IMR-90 (cell line): Measurements from ENCODE around the gene NBEA. TPM values are rescaled to one million over a fixed set of nuclear protein-coding genes. Genes with fewer than 3 reads are reported as not detected.
A peak's percentile ranks its signal among the peaks of the same experiment; 100 is the strongest.

ENCODE experiments used
- ATAC-seq: fragments of 200-7000 bp; cut with Tn5 transposase; 2 replicates; pipeline ENCODE4 v1.9.1; 2020; ENCODE audit warnings: low read depth, mild to moderate bottlenecking, moderate library complexity
- BruUV-seq: library from RNA; stranded (reverse); fragments of 400-500 nt; replicated peaks from 2 replicates; lab custom pipeline; 2021; lab: Mats Ljungman, UMichigan
- CTCF ChIA-PET: fragments of 300-600 bp; formaldehyde crosslinking; extraction: SDS; loops from one replicate; lab custom pipeline; 2021; ENCODE audit warnings: antibody characterized with exemption; lab: Yijun Ruan, JAX
- POLR2A ChIA-PET: fragments of 300-600 bp; sonication (Branson Sonifier 250); formaldehyde crosslinking; loops from one replicate; lab custom pipeline; 2022; ENCODE audit warnings: antibody characterized with exemption; ENCODE audit not compliant: unreplicated experiment; lab: Charles Lee
- DNase-seq: peaks from one replicate; pipeline ENCODE4 v3.0.0; 2013
- H2AFZ ChIP-seq: replicated peaks from 2 replicates; pipeline ENCODE3; 2013; ENCODE audit warnings: low read length, mild to moderate bottlenecking; ENCODE audit not compliant: poor library complexity
- H2AK5ac ChIP-seq: 2 replicates; pipeline ENCODE4 v1.6.1; 2013; ENCODE audit warnings: low read depth, low read length, inconsistent platforms
- H2AK9ac ChIP-seq: replicated peaks from 2 replicates; pipeline ENCODE3; 2013; ENCODE audit warnings: mild to moderate bottlenecking, low read depth, low read length, moderate library complexity; ENCODE audit not compliant: poor library complexity
- H2BK120ac ChIP-seq: 2 replicates; pipeline ENCODE4 v1.6.1; 2013; ENCODE audit warnings: low read depth, low read length, inconsistent platforms
- H2BK15ac ChIP-seq: 3 replicates; pipeline ENCODE4 v1.6.1; 2013; ENCODE audit warnings: low read depth, low read length, inconsistent platforms
- H2BK20ac ChIP-seq: 2 replicates; pipeline ENCODE4 v1.6.1; 2013; ENCODE audit warnings: low read depth, mild to moderate bottlenecking, inconsistent platforms, low read length, moderate library complexity
- H2BK5ac ChIP-seq: 2 replicates; pipeline ENCODE4 v1.6.1; 2013; ENCODE audit warnings: mild to moderate bottlenecking, low read depth, low read length, inconsistent platforms; ENCODE audit not compliant: poor library complexity, severe bottlenecking
- H3K14ac ChIP-seq: replicated peaks from 2 replicates; pipeline ENCODE4 v1.6.1; 2013; ENCODE audit warnings: low read depth, low read length, inconsistent platforms
- H3K18ac ChIP-seq: 2 replicates; pipeline ENCODE4 v1.6.1; 2013; ENCODE audit warnings: low read depth, low read length, control low read depth
- H3K23ac ChIP-seq: 2 replicates; pipeline ENCODE4 v1.6.1; 2013; ENCODE audit warnings: low read depth, low read length, inconsistent platforms
- H3K27ac ChIP-seq: 2 replicates; pipeline ENCODE4 v1.5.1; 2013; ENCODE audit warnings: mild to moderate bottlenecking, control low read depth, low read length; ENCODE audit not compliant: insufficient read depth
- H3K27me3 ChIP-seq: 2 replicates; pipeline ENCODE4 v1.6.1; 2013; ENCODE audit warnings: low read length; ENCODE audit not compliant: control insufficient read depth, insufficient read depth
- H3K36me3 ChIP-seq: 2 replicates; pipeline ENCODE4 v1.6.1; 2013; ENCODE audit warnings: low read length, mixed read lengths; ENCODE audit not compliant: control insufficient read depth, insufficient read depth
- H3K4ac ChIP-seq: 2 replicates; pipeline ENCODE4 v1.6.1; 2013; ENCODE audit warnings: low read depth, low read length, inconsistent platforms
- H3K4me1 ChIP-seq: 2 replicates; pipeline ENCODE4 v1.6.1; 2013; ENCODE audit warnings: low read length, mixed read lengths; ENCODE audit not compliant: control insufficient read depth, insufficient read depth
- H3K4me2 ChIP-seq: 2 replicates; pipeline ENCODE4 v1.6.1; 2013; ENCODE audit warnings: low read depth, mild to moderate bottlenecking, control low read depth, low read length, moderate library complexity
- H3K4me3 ChIP-seq: 2 replicates; pipeline ENCODE4 v1.5.1; 2013; ENCODE audit warnings: low read depth, mild to moderate bottlenecking, control low read depth, low read length, moderate library complexity; ENCODE audit not compliant: insufficient read depth
- H3K56ac ChIP-seq: 2 replicates; pipeline ENCODE4 v1.6.1; 2013; ENCODE audit warnings: low read length, inconsistent platforms; ENCODE audit not compliant: insufficient read depth; ENCODE audit errors: extremely low read depth
- H3K79me1 ChIP-seq, 2 experiments: 2 replicates each; pipeline ENCODE4 v1.6.1; 2013; ENCODE audit warnings: low read length in 2 of 2, inconsistent platforms in 1 of 2, low read depth in 1 of 2
- H3K9ac ChIP-seq: 2 replicates; pipeline ENCODE4 v1.6.1; 2013; ENCODE audit warnings: low read depth, low read length, control low read depth
- H3K9me1 ChIP-seq: 2 replicates; pipeline ENCODE4 v1.6.1; 2013; ENCODE audit warnings: low read length, inconsistent platforms; ENCODE audit not compliant: insufficient read depth
- H3K9me3 ChIP-seq: 2 replicates; pipeline ENCODE4 v1.6.1; 2013; ENCODE audit warnings: low read length; ENCODE audit not compliant: control insufficient read depth, insufficient read depth
- H4K20me1 ChIP-seq: 2 replicates; pipeline ENCODE4 v1.6.1; 2013; ENCODE audit warnings: low read length, inconsistent platforms; ENCODE audit not compliant: insufficient read depth
- H4K5ac ChIP-seq: 2 replicates; pipeline ENCODE4 v1.6.1; 2013; ENCODE audit warnings: mild to moderate bottlenecking, low read depth, low read length, control low read depth
- H4K8ac ChIP-seq, 2 experiments: 2 replicates each; pipeline ENCODE4 v1.6.1; 2013; ENCODE audit warnings: low read depth in 2 of 2, low read length in 2 of 2, control low read depth in 1 of 2, inconsistent platforms in 1 of 2
- H4K91ac ChIP-seq: 2 replicates; pipeline ENCODE4 v1.6.1; 2013; ENCODE audit warnings: low read depth, low read length, inconsistent platforms; ENCODE audit not compliant: insufficient read depth
- RCOR1 ChIP-seq: IDR thresholded peaks from 2 replicates; pipeline ENCODE4 v1.6.1; 2012; ENCODE audit warnings: mild to moderate bottlenecking, low read length, improper control_type of control experiment; ENCODE audit not compliant: insufficient replicate concordance
- WGBS, 2 experiments: methylation state at CpG; one replicate each; pipeline versions ENCODE4 v1.1.5 to v1.1.7; 2013; ENCODE audit warnings: missing lambda C conversion rate in 2 of 2; ENCODE audit not compliant: insufficient read length in 1 of 2; ENCODE audit errors: extremely low coverage in 2 of 2; 5-methylcytosine and 5-hydroxymethylcytosine counted together
- dilution Hi-C: fragments of 300-500 bp; cut with HindIII; formaldehyde crosslinking; loops from one replicate; pipeline ENCODE4 v1.14.3; 2018; ENCODE audit warnings: low sequenced_read_pairs; ENCODE audit not compliant: unreplicated experiment
- in situ Hi-C: fragments of 300-500 bp; cut with MboI; formaldehyde crosslinking; loops from 3 replicates; pipeline ENCODE4 v1.14.3; 2019; ENCODE audit warnings: low sequenced_read_pairs, inconsistent platforms, mixed read lengths
- intact Hi-C: fragments of 100-400 bp; cut with micrococcal nuclease; formaldehyde crosslinking; loops from 2 replicates; pipeline ENCODE4 v1.10.0; 2022
- polyA plus RNA-seq, 3 experiments: library from polyadenylated mRNA; depleted of rRNA; stranded (reverse); fragments of >200 nt; gene quantifications; 2 replicates each; pipeline ENCODE4 v1.2.3, GENCODE V29; 2012; ENCODE audit warnings: low replicate concordance in 1 of 3
- total RNA-seq: library from RNA; depleted of rRNA; stranded (reverse); fragments of >200 nt; gene quantifications from 2 replicates; pipeline ENCODE4 v1.2.3, GENCODE V29; 2012

The NBEA gene
- total and polyA plus RNA-seq, 2 of the 4 experiments (the other 2 are of a cell fraction) = 0.82 to 2.2 TPM

DNA sequence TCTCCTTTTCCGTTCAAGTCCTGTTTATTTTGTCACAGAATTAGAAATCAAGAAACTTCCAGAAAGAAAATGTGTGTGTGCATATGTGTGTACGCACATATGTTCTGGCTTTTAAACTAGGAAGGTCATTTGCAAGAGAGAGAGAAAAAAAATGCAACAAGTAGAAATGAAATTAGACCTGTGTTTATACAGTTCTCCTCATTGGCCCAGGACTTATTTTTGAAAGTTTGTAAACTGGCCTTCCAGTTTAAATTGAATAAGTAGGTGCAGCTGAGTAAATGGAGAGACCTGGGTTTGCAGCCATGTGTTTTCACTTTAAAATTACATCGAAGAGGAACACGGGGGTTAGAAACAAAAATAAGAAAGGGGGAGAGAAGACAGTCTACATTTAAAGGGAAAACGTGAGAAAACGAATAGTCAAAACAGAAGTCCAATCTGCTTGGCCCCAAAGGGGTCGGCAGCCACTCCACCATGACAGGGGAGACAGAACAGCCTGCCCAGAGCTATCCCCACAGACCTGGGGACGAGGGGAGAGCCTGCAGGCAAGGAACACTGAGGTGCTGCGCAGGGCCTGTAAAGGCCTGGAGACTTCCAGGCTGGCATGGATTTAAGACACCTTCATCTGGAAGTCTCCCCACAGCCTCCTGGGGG, 751.2 kb downstream of the NBEA start:
- Histone ChIP-seq H3K4ac (peak overlapping the region; percentile 73), H4K5ac (peak overlapping the region; percentile 40), H2BK120ac (peak overlapping the region; percentile 91), H2AFZ (peak overlapping the region; percentile 83), H3K9ac (peak overlapping the region; percentile 10; the same call in 1 of the 2 replicates), H3K9me1 (peaks cover 6% of the 10 kb centered on the region), H3K27ac (peak overlapping the region; percentile 86; the same call in 1 of the 2 replicates), H3K27me3 (no peaks in the 10 kb centered on the region), H3K14ac (peak overlapping the region; percentile 34; the same call in 1 of the 2 replicates), H2AK5ac (no peak overlapping the region), H2BK20ac (peak overlapping the region; percentile 9; the same call in 1 of the 2 replicates), H2BK15ac (0 out of 3 replicates have a peak overlapping the region, but pooled peaks have one; percentile 14), H3K36me3 (no peaks in the 10 kb centered on the region), H2BK5ac (peak overlapping the region; percentile 7), H3K18ac (peak overlapping the region; percentile 54), H3K4me3 (no peak overlapping the region), H3K23ac (peak overlapping the region; percentile 19; the same call in 1 of the 2 replicates), H4K91ac (peak overlapping the region; percentile 26; the same call in 1 of the 2 replicates), H4K20me1 (no peaks in the 10 kb centered on the region), H3K56ac (no peak overlapping the region), H4K8ac (peak overlapping the region; percentile 65 to 72; a peak in 1 of 4 replicates), H3K4me2 (peak overlapping the region; percentile 68), H3K79me1 (no peaks in the 10 kb centered on the region), H3K4me1 (peaks cover 23% of the 10 kb centered on the region), H2AK9ac (no peak overlapping the region), H3K9me3 (no peaks in the 10 kb centered on the region)
- WGBS, 2 experiments = no CpG with 5 or more reads among the region's 9 CpGs
- BruUV-seq = no TSS peak
- ATAC-seq = peak; percentile 62
- no peak for TF ChIP-seq RCOR1
- intact Hi-C loops = no loop called here
- peak; percentile 48 for DNase-seq
- in situ Hi-C loops = no loop called here
- dilution Hi-C loops = no loop called here
- POLR2A ChIA-PET = no interaction called here
- CTCF ChIA-PET = no interaction called here
